Natural killer cell (primary cell): ENCODE data around the gene LAMA5. TPM values are rescaled to one million over a fixed set of nuclear protein-coding genes. Genes with fewer than 3 reads are reported as not detected.

Experiments
- ATAC-seq, 3 donors: fragments of 150-1000 bp in 2 of 3; fragments of 200-7000 bp in 1 of 3; cut with Tn5 transposase; 1 replicate in 1 of 3; 2 replicates in 2 of 3; pipeline ENCODE4 v1.10.0; 2021; ENCODE audit warnings: mild to moderate bottlenecking in 2 of 3, moderate library complexity in 2 of 3
- DNase-seq, 2 donors: peaks; one replicate each; pipeline versions ENCODE4 v3.0.0 to v3.0.0-alpha.2; 2013 to 2021; ENCODE audit warnings: mixed read lengths in 1 of 2
- H3K27ac ChIP-seq: one replicate; pipeline ENCODE4 v1.5.1; 2013; ENCODE audit warnings: mild to moderate bottlenecking, low read length
- H3K27me3 ChIP-seq: one replicate; pipeline ENCODE4 v1.6.1; 2013; ENCODE audit warnings: low read length; ENCODE audit not compliant: control insufficient read depth, insufficient read depth
- H3K36me3 ChIP-seq: one replicate; pipeline ENCODE4 v1.6.1; 2013; ENCODE audit warnings: low read length; ENCODE audit not compliant: control insufficient read depth, insufficient read depth
- H3K4me1 ChIP-seq: one replicate; pipeline ENCODE4 v1.6.1; 2013; ENCODE audit warnings: low read length; ENCODE audit not compliant: control insufficient read depth, insufficient read depth
- H3K4me3 ChIP-seq: one replicate; pipeline ENCODE4 v1.5.1; 2013; ENCODE audit warnings: low read length
- H3K9me3 ChIP-seq: one replicate; pipeline ENCODE4 v1.6.1; 2013; ENCODE audit warnings: low read length; ENCODE audit not compliant: control insufficient read depth, insufficient read depth
- H3K27ac Mint-ChIP-seq, 2 donors: one replicate each; pipeline ENCODE4 v1.8.0; 2022; ENCODE audit warnings: mild to moderate bottlenecking in 2 of 2, mixed read lengths in 2 of 2, moderate library complexity in 1 of 2
- H3K27me3 Mint-ChIP-seq, 2 donors: one replicate each; pipeline ENCODE4 v1.8.0; 2022; ENCODE audit warnings: low read depth in 2 of 2, mixed read lengths in 2 of 2
- H3K36me3 Mint-ChIP-seq: one replicate; pipeline ENCODE4 v1.8.0; 2022; ENCODE audit warnings: mixed read lengths
- H3K4me1 Mint-ChIP-seq, 2 donors: one replicate each; pipeline ENCODE4 v1.8.0; 2022; ENCODE audit warnings: mixed read lengths in 2 of 2
- H3K4me3 Mint-ChIP-seq: one replicate; pipeline ENCODE4 v1.8.0; 2022; ENCODE audit warnings: mild to moderate bottlenecking, moderate library complexity, mixed read lengths
- H3K9me3 Mint-ChIP-seq, 2 donors: one replicate each; pipeline ENCODE4 v1.8.0; 2022; ENCODE audit warnings: mixed read lengths in 2 of 2
- WGBS: methylation state at CpG from one replicate; pipeline ENCODE4 v1.1.7; 2013; ENCODE audit warnings: missing lambda C conversion rate; ENCODE audit not compliant: insufficient coverage; 5-methylcytosine and 5-hydroxymethylcytosine counted together
- intact Hi-C: fragments of 100-400 bp; cut with micrococcal nuclease; formaldehyde crosslinking; loops from one replicate; pipeline ENCODE4 v1.14.2; 2022
- total RNA-seq, 4 donors: library from RNA; stranded (reverse); fragments of 120-200 nt in 1 of 4; gene quantifications; one replicate each; pipeline versions ENCODE4 v1.2.3 to v1.2.4, GENCODE V29; 2013 to 2022
- TF ChIP-seq, protein P1 (sequence below): fragments of 200-600 bp; IDR thresholded peaks from one replicate; pipeline ENCODE4 v1.8.0; 2022; ENCODE audit warnings: antibody characterized with exemption

Gene LAMA5
- total RNA-seq, 3 donors from 2014 or later (not counting 1 experiment from before 2014, with no cell fraction given), result 1.0 to 4.3 (median 1.4) TPM

DNA sequence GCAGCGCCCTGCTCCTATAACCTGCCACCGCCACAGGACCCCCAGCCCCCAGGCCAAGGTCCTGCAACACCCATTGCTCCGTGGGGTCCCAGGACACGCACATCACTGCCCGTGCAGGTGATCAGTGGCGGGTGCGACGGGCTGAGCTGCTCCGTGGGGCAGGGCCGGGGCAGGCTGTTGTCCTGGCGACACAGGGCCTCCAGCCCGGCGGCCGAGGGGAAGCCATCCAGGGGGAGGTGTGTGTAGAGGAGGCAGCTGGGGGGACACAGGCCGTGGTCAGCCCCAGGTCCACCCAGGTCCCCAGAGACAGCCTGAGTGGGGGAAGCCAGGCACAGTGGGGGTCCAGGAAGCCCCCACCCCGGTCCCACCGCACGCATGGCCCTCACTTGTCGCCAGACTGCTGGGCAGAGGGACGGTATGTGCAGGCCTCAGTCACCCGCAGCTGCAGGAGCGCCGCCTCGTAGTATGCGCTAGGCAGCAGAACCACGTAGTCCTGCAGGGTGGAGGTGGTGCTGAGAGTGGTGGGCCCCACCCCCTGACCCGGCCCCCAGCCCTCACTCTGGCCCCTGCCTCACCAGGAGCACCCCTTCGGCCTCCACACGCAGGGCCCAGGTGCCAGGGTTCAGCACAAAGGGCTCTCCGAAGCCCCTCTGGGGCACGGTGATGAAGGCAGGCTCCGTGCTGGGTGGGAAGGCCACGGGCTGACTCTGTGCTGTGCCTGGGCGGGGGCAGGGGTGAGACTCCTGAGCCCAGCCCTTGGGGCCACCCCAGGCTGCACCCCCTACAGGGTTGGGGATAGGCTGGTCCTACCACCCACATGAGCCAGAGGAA lies 33.9 kb downstream of the LAMA5 start:
- DNase-seq (no peak), ATAC-seq (no peak)
- no peaks in the 10 kb centered on the region for H3K27me3 Mint-ChIP-seq
- Histone ChIP-seq H3K27ac (no peak overlapping the region), H3K9me3 (no peaks in the 10 kb centered on the region), H3K27me3 (no peaks in the 10 kb centered on the region), H3K4me1 (peaks cover 23% of the 10 kb centered on the region), H3K4me3 (no peak overlapping the region), H3K36me3 (no peaks in the 10 kb centered on the region)
- no peaks in the 10 kb centered on the region for H3K4me1 Mint-ChIP-seq
- no peak overlapping the region for H3K4me3 Mint-ChIP-seq
- WGBS, result 91% methylated on average over 34 of the region's 34 CpGs
- intact Hi-C loops, result no loop called here
- no peaks in the 10 kb centered on the region for H3K36me3 Mint-ChIP-seq
- H3K27ac Mint-ChIP-seq, result no peak overlapping the region
- no peaks in the 10 kb centered on the region for H3K9me3 Mint-ChIP-seq
- TF ChIP-seq, protein P1, sequence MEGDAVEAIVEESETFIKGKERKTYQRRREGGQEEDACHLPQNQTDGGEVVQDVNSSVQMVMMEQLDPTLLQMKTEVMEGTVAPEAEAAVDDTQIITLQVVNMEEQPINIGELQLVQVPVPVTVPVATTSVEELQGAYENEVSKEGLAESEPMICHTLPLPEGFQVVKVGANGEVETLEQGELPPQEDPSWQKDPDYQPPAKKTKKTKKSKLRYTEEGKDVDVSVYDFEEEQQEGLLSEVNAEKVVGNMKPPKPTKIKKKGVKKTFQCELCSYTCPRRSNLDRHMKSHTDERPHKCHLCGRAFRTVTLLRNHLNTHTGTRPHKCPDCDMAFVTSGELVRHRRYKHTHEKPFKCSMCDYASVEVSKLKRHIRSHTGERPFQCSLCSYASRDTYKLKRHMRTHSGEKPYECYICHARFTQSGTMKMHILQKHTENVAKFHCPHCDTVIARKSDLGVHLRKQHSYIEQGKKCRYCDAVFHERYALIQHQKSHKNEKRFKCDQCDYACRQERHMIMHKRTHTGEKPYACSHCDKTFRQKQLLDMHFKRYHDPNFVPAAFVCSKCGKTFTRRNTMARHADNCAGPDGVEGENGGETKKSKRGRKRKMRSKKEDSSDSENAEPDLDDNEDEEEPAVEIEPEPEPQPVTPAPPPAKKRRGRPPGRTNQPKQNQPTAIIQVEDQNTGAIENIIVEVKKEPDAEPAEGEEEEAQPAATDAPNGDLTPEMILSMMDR, result no peak

DNA sequence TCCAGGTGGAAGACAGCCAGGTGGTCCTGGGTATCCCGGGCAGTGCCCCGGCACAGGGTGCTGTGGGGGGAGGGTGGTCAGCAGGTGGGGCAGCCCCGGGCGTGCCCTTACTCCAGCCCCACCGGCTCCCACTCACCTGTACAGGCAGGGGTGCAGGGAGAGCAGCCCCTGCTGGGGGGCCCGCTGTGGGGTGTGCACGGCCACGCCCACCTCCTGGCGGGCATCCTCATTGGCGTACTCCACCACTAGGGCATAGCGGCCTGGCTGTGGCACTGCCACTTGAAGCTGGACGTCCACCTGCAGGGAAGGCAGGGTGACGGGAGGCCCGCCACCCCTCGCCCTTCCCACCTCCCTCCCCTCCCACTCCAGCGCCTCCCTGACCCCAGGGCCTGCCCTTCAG lies 34.7 kb downstream of the LAMA5 start:
- TF ChIP-seq, protein P1, result no peak
- H3K9me3 Mint-ChIP-seq, result no peaks in the 10 kb centered on the region
- no peak overlapping the region for H3K4me3 Mint-ChIP-seq
- Histone ChIP-seq H3K36me3 (no peaks in the 10 kb centered on the region), H3K4me1 (peaks cover 16% of the 10 kb centered on the region), H3K9me3 (no peaks in the 10 kb centered on the region), H3K27me3 (no peaks in the 10 kb centered on the region), H3K4me3 (no peak overlapping the region), H3K27ac (no peak overlapping the region)
- H3K27ac Mint-ChIP-seq, result no peak overlapping the region
- no peaks in the 10 kb centered on the region for H3K4me1 Mint-ChIP-seq
- intact Hi-C loops, result no loop called here
- DNase-seq (no peak), ATAC-seq (no peak)
- 84% methylated on average over 16 of the region's 16 CpGs for whole genome bisulfite sequencing
- H3K36me3 Mint-ChIP-seq, result no peaks in the 10 kb centered on the region
- no peaks in the 10 kb centered on the region for H3K27me3 Mint-ChIP-seq

DNA sequence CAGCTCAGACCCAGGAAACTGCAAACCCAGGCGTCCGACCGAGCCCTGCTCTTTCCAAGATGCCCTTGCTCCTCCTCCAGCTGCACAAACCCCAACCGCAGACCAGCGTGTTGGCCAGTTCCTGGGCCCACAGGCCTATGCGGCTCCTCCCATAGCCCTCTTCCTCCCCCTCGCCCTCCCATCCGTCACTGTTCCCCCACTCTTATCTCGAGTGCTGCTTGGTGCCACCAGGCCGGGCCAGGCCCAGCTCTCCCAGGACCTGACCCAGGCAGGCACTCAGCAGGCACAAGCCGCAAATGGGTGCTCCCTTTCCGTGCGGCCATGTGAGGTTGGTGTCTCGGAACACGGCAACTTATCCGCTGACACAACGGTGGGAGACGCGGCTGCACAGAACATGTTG lies 35.8 kb downstream of the LAMA5 start:
- no peaks in the 10 kb centered on the region for H3K9me3 Mint-ChIP-seq
- H3K27me3 Mint-ChIP-seq, result no peaks in the 10 kb centered on the region
- H3K4me3 Mint-ChIP-seq, result no peak overlapping the region
- H3K4me1 Mint-ChIP-seq, result no peaks in the 10 kb centered on the region
- Histone ChIP-seq H3K4me1 (peaks cover 5% of the 10 kb centered on the region), H3K27ac (no peak overlapping the region), H3K9me3 (no peaks in the 10 kb centered on the region), H3K27me3 (no peaks in the 10 kb centered on the region), H3K36me3 (no peaks in the 10 kb centered on the region), H3K4me3 (no peak overlapping the region)
- no peak overlapping the region for H3K27ac Mint-ChIP-seq
- ATAC-seq (no peak), DNase-seq (no peak)
- TF ChIP-seq, protein P1, result no peak
- H3K36me3 Mint-ChIP-seq, result no peaks in the 10 kb centered on the region
- intact Hi-C loops, result no loop called here
- 97% methylated on average over 19 of the region's 19 CpGs for WGBS
